Vagina (tissue), 2 donors: ENCODE data around the gene CREB3L1. TPM values are rescaled to one million over a fixed set of nuclear protein-coding genes. Genes with fewer than 3 reads are reported as not detected.

Experiments used
- DNase-seq, 2 donors: peaks; one replicate each; pipeline ENCODE4 v3.0.0-alpha.2; 2017; ENCODE audit errors: extremely low spot score in 2 of 2
- H3K27ac ChIP-seq: fragments of 200-600 bp; sonication (generic); one replicate; pipeline ENCODE4 v1.5.1; 2019
- H3K27me3 ChIP-seq: fragments of 200-600 bp; sonication (generic); one replicate; pipeline ENCODE4 v1.5.1; 2019
- H3K36me3 ChIP-seq, 2 donors: fragments of 200-600 bp; sonication (generic); one replicate each; pipeline ENCODE4 v1.5.1; 2017 to 2019
- H3K4me1 ChIP-seq: fragments of 200-600 bp; sonication (generic); one replicate; pipeline ENCODE4 v1.5.1; 2019
- H3K4me3 ChIP-seq, 2 donors: fragments of 200-600 bp; sonication (generic); 1 replicate in 1 of 2; 2 replicates in 1 of 2; pipeline ENCODE4 v1.5.1; 2016 to 2019
- H3K9me3 ChIP-seq: fragments of 200-600 bp; sonication (generic); one replicate; pipeline ENCODE4 v1.5.1; 2019
- POLR2A ChIP-seq, 2 donors: fragments of 450-650 bp; IDR thresholded peaks; one replicate each; pipeline ENCODE4 v1.6.1; 2017; ENCODE audit warnings: antibody characterized with exemption in 2 of 2, mild to moderate bottlenecking in 2 of 2, moderate library complexity in 2 of 2
- POLR2AphosphoS5 ChIP-seq, 2 donors: sonication (generic); formaldehyde crosslinking; IDR thresholded peaks; one replicate each; pipeline ENCODE4 v1.9.0; 2017; ENCODE audit warnings: antibody characterized with exemption in 2 of 2, mild to moderate bottlenecking in 2 of 2, low read depth in 1 of 2; ENCODE audit not compliant: insufficient read depth in 1 of 2
- intact Hi-C: fragments of 100-400 bp; cut with DNase I; formaldehyde crosslinking; loops from one replicate; pipeline ENCODE4 v1.15.1; 2023
- total RNA-seq: library from RNA; depleted of rRNA; stranded (reverse); fragments of >200 nt; gene quantifications from one replicate; pipeline ENCODE4 v1.2.3, GENCODE V29; 2016
- TF ChIP-seq, protein P1 (sequence below), 3 experiments: fragments of 450-650 bp in 2 of 3; fragments of 200-600 bp in 1 of 3; sonication (generic) in 1 of 3; IDR thresholded peaks; one replicate each; pipeline ENCODE4 v1.5.1; 2017 to 2019; ENCODE audit warnings: antibody characterized with exemption in 3 of 3, mild to moderate bottlenecking in 2 of 3, moderate library complexity in 2 of 3

The CREB3L1 gene
- total RNA-seq, 1 donor from 2014 or later, result 11.8 TPM

- Histone ChIP-seq H3K36me3 (no peaks in the 10 kb centered on the region), H3K27me3 (no peaks in the 10 kb centered on the region), H3K4me1 (peaks cover 69% of the 10 kb centered on the region), H3K27ac (peak overlapping the region; percentile 93), H3K9me3 (no peaks in the 10 kb centered on the region), H3K4me3 (peak overlapping the region; percentile 63 to 64)
- intact Hi-C loops, result loop anchor here (5.0 kb wide), 1 partner anchor 37 kb away; no protein-coding TSS in a partner anchor
- no peak for DNase-seq
- TF ChIP-seq, protein P1, sequence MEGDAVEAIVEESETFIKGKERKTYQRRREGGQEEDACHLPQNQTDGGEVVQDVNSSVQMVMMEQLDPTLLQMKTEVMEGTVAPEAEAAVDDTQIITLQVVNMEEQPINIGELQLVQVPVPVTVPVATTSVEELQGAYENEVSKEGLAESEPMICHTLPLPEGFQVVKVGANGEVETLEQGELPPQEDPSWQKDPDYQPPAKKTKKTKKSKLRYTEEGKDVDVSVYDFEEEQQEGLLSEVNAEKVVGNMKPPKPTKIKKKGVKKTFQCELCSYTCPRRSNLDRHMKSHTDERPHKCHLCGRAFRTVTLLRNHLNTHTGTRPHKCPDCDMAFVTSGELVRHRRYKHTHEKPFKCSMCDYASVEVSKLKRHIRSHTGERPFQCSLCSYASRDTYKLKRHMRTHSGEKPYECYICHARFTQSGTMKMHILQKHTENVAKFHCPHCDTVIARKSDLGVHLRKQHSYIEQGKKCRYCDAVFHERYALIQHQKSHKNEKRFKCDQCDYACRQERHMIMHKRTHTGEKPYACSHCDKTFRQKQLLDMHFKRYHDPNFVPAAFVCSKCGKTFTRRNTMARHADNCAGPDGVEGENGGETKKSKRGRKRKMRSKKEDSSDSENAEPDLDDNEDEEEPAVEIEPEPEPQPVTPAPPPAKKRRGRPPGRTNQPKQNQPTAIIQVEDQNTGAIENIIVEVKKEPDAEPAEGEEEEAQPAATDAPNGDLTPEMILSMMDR (IDR thresholded peaks at IDR 0.05), result no peak
- TF ChIP-seq POLR2AphosphoS5 (IDR thresholded peaks at IDR 0.05; ENCODE audit: insufficient read depth in 1 of 2, low read depth in 1 of 2), result peak in 1 of 2 donors; percentile 37
Measured at GRCh38 chr11:46279126-46280099, 2.0 kb downstream of the CREB3L1 start.

DNA sequence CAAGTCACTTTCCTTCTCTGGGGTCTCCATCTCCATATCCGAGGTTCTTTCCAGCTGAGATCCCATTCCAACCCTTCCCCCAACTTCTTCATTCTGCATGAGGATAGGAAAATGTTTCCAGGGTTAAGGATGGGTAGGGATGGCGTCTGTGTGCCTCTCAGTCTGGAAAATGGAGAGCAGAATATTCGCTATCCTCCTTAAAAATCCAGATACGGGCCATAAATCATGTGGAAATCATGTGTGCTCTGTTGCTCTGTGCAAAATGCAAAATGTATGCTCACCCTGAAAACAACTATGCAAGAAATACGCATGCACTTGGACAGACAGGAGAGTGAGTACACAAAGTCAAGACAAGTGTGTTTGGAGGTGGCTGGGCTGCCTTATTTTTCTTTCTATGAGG lies 3.2 kb downstream of the CREB3L1 start:
- no peaks in the 10 kb centered on the region for H3K9me3 ChIP-seq
- intact Hi-C loops, result no loop called here
- peaks cover 68% of the 10 kb centered on the region for H3K4me1 ChIP-seq
- no peaks in the 10 kb centered on the region for H3K36me3 ChIP-seq
- TF ChIP-seq POLR2AphosphoS5 (IDR thresholded peaks at IDR 0.05; ENCODE audit: insufficient read depth in 1 of 2, low read depth in 1 of 2), result no peak
- TF ChIP-seq, protein P1 (IDR thresholded peaks at IDR 0.05), result no peak
- TF ChIP-seq POLR2A (IDR thresholded peaks at IDR 0.05), result no peak
- no peaks in the 10 kb centered on the region for H3K27me3 ChIP-seq
- peak overlapping the region in 1 of 2 donors; percentile 5 for H3K4me3 ChIP-seq
- no peak for DNase-seq
- H3K27ac ChIP-seq, result peak overlapping the region; percentile 93

- Histone ChIP-seq H3K36me3 (no peaks in the 10 kb centered on the region), H3K27ac (peak overlapping the region; percentile 93)
Measured at GRCh38 chr11:46281371-46281831, 3.9 kb downstream of the CREB3L1 start.

GRCh38 chr11:46285173-46285572 lies 7.7 kb downstream of the CREB3L1 start:
- peak overlapping the region in 1 of 2 donors; percentile 9 for H3K4me3 ChIP-seq
- TF ChIP-seq, protein P1 (IDR thresholded peaks at IDR 0.05), result no peak
- TF ChIP-seq POLR2AphosphoS5 (IDR thresholded peaks at IDR 0.05; ENCODE audit: insufficient read depth in 1 of 2, low read depth in 1 of 2) (no peak), POLR2A (IDR thresholded peaks at IDR 0.05) (no peak)
- H3K9me3 ChIP-seq, result no peaks in the 10 kb centered on the region
- H3K4me1 ChIP-seq, result peaks cover 46% of the 10 kb centered on the region
- H3K27ac ChIP-seq, result peak overlapping the region; percentile 79
- intact Hi-C loops, result no loop called here
- no peaks in the 10 kb centered on the region for H3K36me3 ChIP-seq
- DNase-seq, result no peak
- no peaks in the 10 kb centered on the region for H3K27me3 ChIP-seq

More at GRCh38 chr11:46281371-46281831, 3.9 kb downstream of the CREB3L1 start:
- Histone ChIP-seq H3K27me3 (no peaks in the 10 kb centered on the region), H3K4me3 (peak overlapping the region in 1 of 2 donors; percentile 19), H3K9me3 (no peaks in the 10 kb centered on the region), H3K4me1 (peaks cover 67% of the 10 kb centered on the region)
- TF ChIP-seq, protein P1 (IDR thresholded peaks at IDR 0.05), result no peak
- no peak for TF ChIP-seq POLR2A (IDR thresholded peaks at IDR 0.05)
- TF ChIP-seq POLR2AphosphoS5 (IDR thresholded peaks at IDR 0.05; ENCODE audit: insufficient read depth in 1 of 2, low read depth in 1 of 2), result no peak
- intact Hi-C loops, result no loop called here
- DNase-seq, result no peak
